GM12878 (cell line): ENCODE data around the gene RUBCNL. TPM values are rescaled to one million over a fixed set of nuclear protein-coding genes. Genes with fewer than 3 reads are reported as not detected.

ENCODE experiments used
- polyA plus RNA-seq, 11 experiments: library from polyadenylated mRNA; depleted of rRNA in 4 of 11; unstranded in 6 of 11; stranded (reverse) in 5 of 11; fragments of >200 nt; fragmentation: Nextera tagmentation in 4 of 11; fragmentation: Illumina TruSeq in 1 of 11; extraction: Ambion mirVana in 4 of 11; extraction: Trizol in 1 of 11; gene quantifications; 1 replicate in 1 of 11; 2 replicates in 10 of 11; pipeline versions ENCODE4 v1.2.1 to v1.2.3, GENCODE V29; 2011 to 2016; ENCODE audit warnings: inconsistent platforms in 2 of 11, missing spikeins in 2 of 11, low read depth in 1 of 11
- small RNA-seq: library from RNA; depleted of rRNA; stranded (forward); fragments of <200 nt; gene quantifications from one replicate; pipeline ENCODE3, GENCODE V24; 2014
- total RNA-seq, 4 experiments: library from RNA; depleted of rRNA in 3 of 4; stranded (reverse); fragments of >200 nt in 3 of 4; fragmentation: Illumina TruSeq in 1 of 4; extraction: Trizol in 1 of 4; gene quantifications; 2 replicates each; pipeline versions ENCODE4 v1.2.1 to v1.2.3, GENCODE V29; 2013 to 2021

Gene RUBCNL
- total and polyA plus RNA-seq, 10 of the 15 experiments (the other 5 are each of a cell fraction or from before 2014, with no cell fraction given) = 0.71 to 51.9 (median 38.2) TPM

Small RNA genes within 50 kb of the gene (small RNA-seq; reads per million reads assigned to genes)
- gene RNU2-6P = 8.9 reads per million, percentile 94 among the genes with 10 or more reads in this experiment
- gene RNU6-68P = not detected

Other genes starting within 250 kb of the RUBCNL start
- gene LCP1, start 205.1 kb downstream of the RUBCNL start, total RNA-seq (2014; rRNA removed) = 1,359 and 1,536 TPM in 2 replicates
- 1,765 and 1,770 TPM in 2 replicates for gene LCP1, start 205.1 kb downstream of the RUBCNL start, total RNA-seq (2014; rRNA removed; fragmentation: Illumina TruSeq; extraction: Trizol)
- 1,593 and 1,649 TPM in 2 replicates for gene LCP1, start 205.1 kb downstream of the RUBCNL start, total RNA-seq (2021)
- 1,518 and 1,924 TPM in 2 replicates for gene LCP1, start 205.1 kb downstream of the RUBCNL start, polyA plus RNA-seq (2011; rRNA removed)
- gene LCP1, start 205.1 kb downstream of the RUBCNL start, polyA plus RNA-seq (2014; fragmentation: Illumina TruSeq; extraction: Trizol) = 2,201 and 2,644 TPM in 2 replicates
- 1,000 to 10,000 TPM in 1 of 2 experiments, 100 to 1,000 TPM in 1; 775 to 1,062 TPM for gene LCP1, start 205.1 kb downstream of the RUBCNL start, polyA plus RNA-seq (2014; fragmentation: Nextera tagmentation; extraction: Ambion mirVana)
- gene LCP1, start 205.1 kb downstream of the RUBCNL start, polyA plus RNA-seq (2014; rRNA removed) = 1,106 and 1,239 TPM in 2 replicates
- 1,000 to 10,000 TPM; 1,617 to 1,624 TPM for gene LCP1, start 205.1 kb downstream of the RUBCNL start, polyA plus RNA-seq (2016; fragmentation: Nextera tagmentation; extraction: Ambion mirVana)
- gene LRRC63, start 175.3 kb downstream of the RUBCNL start, total RNA-seq (2014; rRNA removed) = 0.34 and 1.0 TPM in 2 replicates
- 0.98 and 1.2 TPM in 2 replicates for gene LRRC63, start 175.3 kb downstream of the RUBCNL start, total RNA-seq (2014; rRNA removed; fragmentation: Illumina TruSeq; extraction: Trizol)
- gene LRRC63, start 175.3 kb downstream of the RUBCNL start, total RNA-seq (2021) = 0.51 and 0.56 TPM in 2 replicates
- gene LRRC63, start 175.3 kb downstream of the RUBCNL start, polyA plus RNA-seq (2011; rRNA removed) = 0.04 TPM in 1 of 2 replicates, not detected in the other
- gene LRRC63, start 175.3 kb downstream of the RUBCNL start, polyA plus RNA-seq (2014; fragmentation: Illumina TruSeq; extraction: Trizol) = 0.88 and 1.3 TPM in 2 replicates
- gene LRRC63, start 175.3 kb downstream of the RUBCNL start, polyA plus RNA-seq (2014; fragmentation: Nextera tagmentation; extraction: Ambion mirVana) = under 1 TPM; 0.40 to 0.76 TPM
- gene LRRC63, start 175.3 kb downstream of the RUBCNL start, polyA plus RNA-seq (2014; rRNA removed) = 0.61 and 0.78 TPM in 2 replicates
- under 1 TPM; 0.56 to 0.92 TPM for gene LRRC63, start 175.3 kb downstream of the RUBCNL start, polyA plus RNA-seq (2016; fragmentation: Nextera tagmentation; extraction: Ambion mirVana)
- 13.2 and 13.8 TPM in 2 replicates for gene LRCH1, start 165.9 kb upstream of the RUBCNL start, total RNA-seq (2014; rRNA removed)
- gene LRCH1, start 165.9 kb upstream of the RUBCNL start, total RNA-seq (2014; rRNA removed; fragmentation: Illumina TruSeq; extraction: Trizol) = 16.8 and 17.5 TPM in 2 replicates
- gene LRCH1, start 165.9 kb upstream of the RUBCNL start, total RNA-seq (2021) = 23.3 and 24.0 TPM in 2 replicates
- gene LRCH1, start 165.9 kb upstream of the RUBCNL start, polyA plus RNA-seq (2011; rRNA removed) = 48.9 and 51.6 TPM in 2 replicates
- 20.0 and 23.4 TPM in 2 replicates for gene LRCH1, start 165.9 kb upstream of the RUBCNL start, polyA plus RNA-seq (2014; fragmentation: Illumina TruSeq; extraction: Trizol)
- gene LRCH1, start 165.9 kb upstream of the RUBCNL start, polyA plus RNA-seq (2014; fragmentation: Nextera tagmentation; extraction: Ambion mirVana) = 1 to 10 TPM; 5.3 to 5.4 TPM
- gene LRCH1, start 165.9 kb upstream of the RUBCNL start, polyA plus RNA-seq (2014; rRNA removed) = 13.8 and 15.6 TPM in 2 replicates
- 1 to 10 TPM; 7.9 to 9.2 TPM for gene LRCH1, start 165.9 kb upstream of the RUBCNL start, polyA plus RNA-seq (2016; fragmentation: Nextera tagmentation; extraction: Ambion mirVana)